Epidermal melanocyte (primary cell): ENCODE results near the gene GARIN5A.
"Not testable (repeated sequence)": the region's sequence is repeated elsewhere in the genome, so short reads cannot be mapped to it uniquely, and the experiment has no call there.

Experiments
- DNase-seq: peaks from one replicate; pipeline ENCODE4 v3.0.0; 2011; ENCODE audit warnings: low spot score; ENCODE audit not compliant: insufficient read length

Gene GARIN5A

GRCh38 chr19:50465000-50465399, 11.6 kb downstream of the GARIN5A start:
- DNase-seq = no peak

GRCh38 chr19:50464348-50464747, 12.3 kb downstream of the GARIN5A start:
- no peak for DNase-seq

- no peak for DNase-seq
Observed at GRCh38 chr19:50462970-50463369, 13.7 kb downstream of the GARIN5A start.

- DNase-seq = peak; percentile 98
Observed at GRCh38 chr19:50461066-50461875, 15.4 kb downstream of the GARIN5A start.

- DNase-seq = no peak
Observed at GRCh38 chr19:50460161-50460765, 16.4 kb downstream of the GARIN5A start.

- no peak for DNase-seq
Observed at GRCh38 chr19:50459638-50460037, 17.0 kb downstream of the GARIN5A start.

GRCh38 chr19:50459067-50459456, 17.6 kb downstream of the GARIN5A start:
- DNase-seq = no peak

- DNase-seq = no peak
Observed at GRCh38 chr19:50458396-50459066, 18.1 kb downstream of the GARIN5A start.

- DNase-seq = no peak
Observed at GRCh38 chr19:50457300-50457699, 19.3 kb downstream of the GARIN5A start.

- no peak for DNase-seq
Observed at GRCh38 chr19:50455992-50456391, 20.7 kb downstream of the GARIN5A start.

GRCh38 chr19:50453243-50453642, 23.4 kb downstream of the GARIN5A start:
- no peak for DNase-seq

- DNase-seq = no peak
Observed at GRCh38 chr19:50451223-50451534, 25.5 kb downstream of the GARIN5A start.

GRCh38 chr19:50450369-50451222, 26.1 kb downstream of the GARIN5A start:
- DNase-seq = no peak

GRCh38 chr19:50449236-50449899, 27.3 kb downstream of the GARIN5A start:
- DNase-seq = no peak

GRCh38 chr19:50447750-50448149, 28.9 kb downstream of the GARIN5A start:
- no peak for DNase-seq

GRCh38 chr19:50447053-50447452, 29.6 kb downstream of the GARIN5A start:
- DNase-seq = no peak

GRCh38 chr19:50444059-50444458, 32.6 kb downstream of the GARIN5A start:
- no peak for DNase-seq

- DNase-seq = not testable (repeated sequence)
Observed at GRCh38 chr19:50439130-50439529, 37.5 kb downstream of the GARIN5A start.

- no peak for DNase-seq
Observed at GRCh38 chr19:50437862-50438449, 38.7 kb downstream of the GARIN5A start.

GRCh38 chr19:50435627-50436026, 41.0 kb downstream of the GARIN5A start:
- no peak for DNase-seq

GRCh38 chr19:50435221-50435620, 41.4 kb downstream of the GARIN5A start:
- no peak for DNase-seq
